Measurements from ENCODE around the gene RBMS3. TPM values are rescaled to one million over a fixed set of nuclear protein-coding genes. Genes with fewer than 3 reads are reported as not detected.

Gene RBMS3
- total and polyA plus RNA-seq, 2 donors (not counting 1 experiment from before 2014, with no cell fraction given), result 26.9 to 68.4 TPM

- H2AFZ ChIP-seq (ENCODE audit: low read length), result no peak overlapping the region
- no peak overlapping the region for H3K4me2 ChIP-seq (ENCODE audit: extremely low read depth, insufficient read depth, low read length)
- no peaks in the 10 kb centered on the region for H3K79me2 ChIP-seq (ENCODE audit: control insufficient read depth, insufficient read depth, low read length)
- TF ChIP-seq EZH2 (IDR thresholded peaks at IDR 0.05; ENCODE audit: low read length, missing control alignments), result no peak
- TF ChIP-seq, protein P1, sequence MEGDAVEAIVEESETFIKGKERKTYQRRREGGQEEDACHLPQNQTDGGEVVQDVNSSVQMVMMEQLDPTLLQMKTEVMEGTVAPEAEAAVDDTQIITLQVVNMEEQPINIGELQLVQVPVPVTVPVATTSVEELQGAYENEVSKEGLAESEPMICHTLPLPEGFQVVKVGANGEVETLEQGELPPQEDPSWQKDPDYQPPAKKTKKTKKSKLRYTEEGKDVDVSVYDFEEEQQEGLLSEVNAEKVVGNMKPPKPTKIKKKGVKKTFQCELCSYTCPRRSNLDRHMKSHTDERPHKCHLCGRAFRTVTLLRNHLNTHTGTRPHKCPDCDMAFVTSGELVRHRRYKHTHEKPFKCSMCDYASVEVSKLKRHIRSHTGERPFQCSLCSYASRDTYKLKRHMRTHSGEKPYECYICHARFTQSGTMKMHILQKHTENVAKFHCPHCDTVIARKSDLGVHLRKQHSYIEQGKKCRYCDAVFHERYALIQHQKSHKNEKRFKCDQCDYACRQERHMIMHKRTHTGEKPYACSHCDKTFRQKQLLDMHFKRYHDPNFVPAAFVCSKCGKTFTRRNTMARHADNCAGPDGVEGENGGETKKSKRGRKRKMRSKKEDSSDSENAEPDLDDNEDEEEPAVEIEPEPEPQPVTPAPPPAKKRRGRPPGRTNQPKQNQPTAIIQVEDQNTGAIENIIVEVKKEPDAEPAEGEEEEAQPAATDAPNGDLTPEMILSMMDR (conservative IDR thresholded peaks at IDR 0.05 in 1 of 2, IDR thresholded peaks at IDR 0.05 in 1 of 2; ENCODE audit: low read depth in 1 of 2, low read length in 2 of 2), result no peak
- H3K9ac ChIP-seq (ENCODE audit: insufficient read depth, low read length), result no peak overlapping the region
- no peaks in the 10 kb centered on the region for H3K9me3 ChIP-seq (ENCODE audit: control insufficient read depth, insufficient read depth, low read depth, low read length)
- H4K20me1 ChIP-seq (ENCODE audit: control insufficient read depth, extremely low read depth, insufficient read depth, low read length), result no peaks in the 10 kb centered on the region
- H3K27ac ChIP-seq (ENCODE audit: insufficient read depth, low read length), result no peak overlapping the region
- no peaks in the 10 kb centered on the region for H3K27me3 ChIP-seq (ENCODE audit: control insufficient read depth, insufficient read depth, low read length)
- H3K4me1 ChIP-seq (ENCODE audit: control insufficient read depth, extremely low read depth, insufficient read depth, low read length), result no peaks in the 10 kb centered on the region
- H3K36me3 ChIP-seq (ENCODE audit: control insufficient read depth, insufficient read depth, low read length), result no peaks in the 10 kb centered on the region
- DNase-seq (ENCODE audit: low read depth in 2 of 2), result peak; percentile 8 to 36
- H3K4me3 ChIP-seq (replicated peaks in 1 of 4; ENCODE audit: control extremely low read depth in 1 of 4, insufficient read depth in 1 of 4, low read depth in 3 of 4, low read length in 4 of 4), result no peak overlapping the region
Measured at GRCh38 chr3:29635888-29636287, 355.0 kb downstream of the RBMS3 start.

- Histone ChIP-seq H3K9ac (ENCODE audit: insufficient read depth, low read length) (no peak overlapping the region), H3K27me3 (ENCODE audit: control insufficient read depth, insufficient read depth, low read length) (no peaks in the 10 kb centered on the region), H3K4me3 (replicated peaks in 1 of 4; ENCODE audit: control extremely low read depth in 1 of 4, insufficient read depth in 1 of 4, low read depth in 3 of 4, low read length in 4 of 4) (no peak overlapping the region), H3K36me3 (ENCODE audit: control insufficient read depth, insufficient read depth, low read length) (no peaks in the 10 kb centered on the region), H4K20me1 (ENCODE audit: control insufficient read depth, extremely low read depth, insufficient read depth, low read length) (no peaks in the 10 kb centered on the region), H3K27ac (ENCODE audit: insufficient read depth, low read length) (no peak overlapping the region), H3K4me2 (ENCODE audit: extremely low read depth, insufficient read depth, low read length) (no peak overlapping the region), H3K4me1 (ENCODE audit: control insufficient read depth, extremely low read depth, insufficient read depth, low read length) (no peaks in the 10 kb centered on the region), H2AFZ (ENCODE audit: low read length) (no peak overlapping the region), H3K9me3 (ENCODE audit: control insufficient read depth, insufficient read depth, low read depth, low read length) (no peaks in the 10 kb centered on the region), H3K79me2 (ENCODE audit: control insufficient read depth, insufficient read depth, low read length) (no peaks in the 10 kb centered on the region)
- TF ChIP-seq, protein P1 (conservative IDR thresholded peaks at IDR 0.05 in 1 of 2, IDR thresholded peaks at IDR 0.05 in 1 of 2; ENCODE audit: low read depth in 1 of 2, low read length in 2 of 2), result no peak
- no peak for TF ChIP-seq EZH2 (IDR thresholded peaks at IDR 0.05; ENCODE audit: low read length, missing control alignments)
- no peak for DNase-seq (ENCODE audit: low read depth in 2 of 2)
Measured at GRCh38 chr3:29637068-29637467, 356.2 kb downstream of the RBMS3 start.

- Histone ChIP-seq H3K79me2 (ENCODE audit: control insufficient read depth, insufficient read depth, low read length) (no peaks in the 10 kb centered on the region), H3K4me1 (ENCODE audit: control insufficient read depth, extremely low read depth, insufficient read depth, low read length) (no peaks in the 10 kb centered on the region), H3K27ac (ENCODE audit: insufficient read depth, low read length) (no peak overlapping the region), H2AFZ (ENCODE audit: low read length) (no peak overlapping the region), H3K27me3 (ENCODE audit: control insufficient read depth, insufficient read depth, low read length) (no peaks in the 10 kb centered on the region), H3K9me3 (ENCODE audit: control insufficient read depth, insufficient read depth, low read depth, low read length) (no peaks in the 10 kb centered on the region), H3K9ac (ENCODE audit: insufficient read depth, low read length) (no peak overlapping the region), H3K4me2 (ENCODE audit: extremely low read depth, insufficient read depth, low read length) (no peak overlapping the region), H3K36me3 (ENCODE audit: control insufficient read depth, insufficient read depth, low read length) (no peaks in the 10 kb centered on the region), H4K20me1 (ENCODE audit: control insufficient read depth, extremely low read depth, insufficient read depth, low read length) (no peaks in the 10 kb centered on the region), H3K4me3 (replicated peaks in 1 of 4; ENCODE audit: control extremely low read depth in 1 of 4, insufficient read depth in 1 of 4, low read depth in 3 of 4, low read length in 4 of 4) (no peak overlapping the region)
- DNase-seq (ENCODE audit: low read depth in 2 of 2), result peak in 1 of 2 donors; percentile 20
- TF ChIP-seq EZH2 (IDR thresholded peaks at IDR 0.05; ENCODE audit: low read length, missing control alignments), result no peak
- TF ChIP-seq, protein P1 (conservative IDR thresholded peaks at IDR 0.05 in 1 of 2, IDR thresholded peaks at IDR 0.05 in 1 of 2; ENCODE audit: low read depth in 1 of 2, low read length in 2 of 2), result no peak
Measured at GRCh38 chr3:29639578-29640290, 358.9 kb downstream of the RBMS3 start.
